GM23338 (cell line): Measurements from ENCODE around the gene RHOH. TPM values are rescaled to one million over a fixed set of nuclear protein-coding genes. Genes with fewer than 3 reads are reported as not detected.

Source experiments
- ATAC-seq: fragments of 200-7000 bp; cut with Tn5 transposase; 3 replicates; pipeline ENCODE4 v1.9.1; 2020
- DNase-seq: peaks from one replicate; pipeline ENCODE4 v3.0.0-alpha.2; 2015; ENCODE audit warnings: low spot score
- H2AFZ ChIP-seq: fragments of 200-600 bp; sonication (generic); 2 replicates; pipeline ENCODE4 v1.8.0; 2016; ENCODE audit warnings: antibody characterized with exemption, mild to moderate bottlenecking, moderate library complexity
- H3F3A ChIP-seq: fragments of 200-600 bp; sonication (generic); replicated peaks from 2 replicates; pipeline ENCODE4 v1.8.0; 2017; ENCODE audit warnings: antibody characterized with exemption, mixed run types, low read depth
- H3K27ac ChIP-seq: fragments of 200-600 bp; sonication (generic); 2 replicates; pipeline ENCODE4 v1.6.1; 2016; ENCODE audit warnings: low read depth
- H3K27me3 ChIP-seq: fragments of 200-600 bp; sonication (generic); 2 replicates; pipeline ENCODE4 v1.8.0; 2016; ENCODE audit warnings: mild to moderate bottlenecking, mixed run types, moderate library complexity; ENCODE audit not compliant: insufficient read depth
- H3K36me3 ChIP-seq: fragments of 200-600 bp; sonication (generic); 2 replicates; pipeline ENCODE4 v1.8.0; 2016; ENCODE audit warnings: mild to moderate bottlenecking; ENCODE audit not compliant: insufficient read depth
- H3K4me1 ChIP-seq: fragments of 200-600 bp; sonication (generic); 2 replicates; pipeline ENCODE4 v1.8.0; 2016; ENCODE audit warnings: mild to moderate bottlenecking, moderate library complexity; ENCODE audit not compliant: insufficient read depth
- H3K4me2 ChIP-seq: fragments of 200-600 bp; sonication (generic); 2 replicates; pipeline ENCODE4 v1.7.1; 2017; ENCODE audit warnings: mixed run types
- H3K4me3 ChIP-seq: fragments of 200-600 bp; sonication (generic); 2 replicates; pipeline ENCODE4 v1.6.1; 2016; ENCODE audit warnings: mixed run types
- H3K79me2 ChIP-seq: fragments of 200-600 bp; sonication (generic); replicated peaks from 2 replicates; pipeline ENCODE4 v1.8.0; 2017; ENCODE audit warnings: mild to moderate bottlenecking; ENCODE audit not compliant: insufficient read depth
- H3K9me2 ChIP-seq: fragments of 200-600 bp; sonication (generic); 2 replicates; pipeline ENCODE4 v1.8.0; 2017; ENCODE audit not compliant: insufficient read depth
- H4K20me1 ChIP-seq: fragments of 200-600 bp; sonication (generic); replicated peaks from 2 replicates; pipeline ENCODE4 v1.8.0; 2017; ENCODE audit warnings: mild to moderate bottlenecking; ENCODE audit not compliant: insufficient read depth
- H3K27ac Mint-ChIP-seq: 2 replicates; pipeline ENCODE4 v1.8.0; 2020; ENCODE audit warnings: inconsistent platforms, mild to moderate bottlenecking, moderate library complexity, mixed read lengths
- H3K27me3 Mint-ChIP-seq: 3 replicates; pipeline ENCODE4 v1.8.0; 2022; ENCODE audit warnings: low read depth, mild to moderate bottlenecking, moderate library complexity, mixed read lengths, inconsistent platforms; ENCODE audit not compliant: insufficient read depth, poor library complexity
- H3K36me3 Mint-ChIP-seq: 3 replicates; pipeline ENCODE4 v1.8.0; 2021; ENCODE audit warnings: low read depth, mild to moderate bottlenecking, inconsistent platforms, moderate library complexity, mixed read lengths
- H3K4me1 Mint-ChIP-seq: 3 replicates; pipeline ENCODE4 v1.8.0; 2020; ENCODE audit warnings: mild to moderate bottlenecking, inconsistent platforms, mixed read lengths
- H3K4me3 Mint-ChIP-seq: 3 replicates; pipeline ENCODE4 v1.8.0; 2021; ENCODE audit warnings: moderate library complexity, mild to moderate bottlenecking, inconsistent platforms, mixed read lengths
- H3K9me3 Mint-ChIP-seq: 3 replicates; pipeline ENCODE4 v1.8.0; 2020; ENCODE audit warnings: moderate library complexity, mild to moderate bottlenecking, inconsistent platforms, mixed read lengths
- CREB1 ChIP-seq: fragments of 250-450 bp; sonication (Bioruptor Pico); IDR thresholded peaks from 2 replicates; pipeline ENCODE4 v1.5.0; 2020; ENCODE audit warnings: low read depth, mild to moderate bottlenecking, moderate library complexity
- CTCF ChIP-seq, 2 experiments: fragments of 200-600 bp in 1 of 2; sonication (generic) in 1 of 2; conservative IDR thresholded peaks; 2 replicates each; pipeline versions ENCODE4 v1.5.1 to v1.6.1; 2016 to 2017; ENCODE audit warnings: antibody characterized with exemption in 2 of 2, low read depth in 2 of 2, mild to moderate bottlenecking in 2 of 2, moderate library complexity in 1 of 2
- EZH2 ChIP-seq: fragments of 200-600 bp; sonication (generic); IDR thresholded peaks from one replicate; pipeline ENCODE4 v1.8.0; 2017; ENCODE audit warnings: antibody characterized with exemption, mild to moderate bottlenecking, low read depth; ENCODE audit not compliant: unreplicated experiment
- EZH2phosphoT487 ChIP-seq: fragments of 200-600 bp; sonication (generic); IDR thresholded peaks from one replicate; pipeline ENCODE4 v1.8.1; 2018; ENCODE audit warnings: antibody characterized with exemption; ENCODE audit not compliant: unreplicated experiment
- JUNB ChIP-seq: IDR thresholded peaks from one replicate; pipeline ENCODE4 v1.6.1; 2016; ENCODE audit warnings: antibody characterized with exemption; ENCODE audit not compliant: unreplicated experiment
- NANOG ChIP-seq: IDR thresholded peaks from 2 replicates; pipeline ENCODE4 v1.6.1; 2016; ENCODE audit warnings: antibody characterized with exemption, borderline replicate concordance
- POLR2AphosphoS5 ChIP-seq: IDR thresholded peaks from 2 replicates; pipeline ENCODE4 v1.6.1; 2016; ENCODE audit warnings: antibody characterized with exemption, low read depth
- REST ChIP-seq: IDR thresholded peaks from one replicate; pipeline ENCODE4 v1.6.1; 2018; ENCODE audit warnings: antibody characterized with exemption; ENCODE audit not compliant: unreplicated experiment
- STAT1 ChIP-seq: IDR thresholded peaks from one replicate; pipeline ENCODE4 v1.6.1; 2016; ENCODE audit warnings: antibody characterized with exemption; ENCODE audit not compliant: unreplicated experiment
- ZNF114 ChIP-seq: fragments of 250-450 bp; sonication (Bioruptor Pico); IDR thresholded peaks from 2 replicates; pipeline ENCODE4 v1.5.0; 2020; ENCODE audit warnings: mild to moderate bottlenecking, moderate library complexity
- ZNF331 ChIP-seq: fragments of 250-450 bp; sonication (Bioruptor Pico); IDR thresholded peaks from 2 replicates; pipeline ENCODE4 v1.5.0; 2020; ENCODE audit warnings: low read depth, mild to moderate bottlenecking, moderate library complexity
- polyA plus RNA-seq: library from polyadenylated mRNA; unstranded; fragments of >200 nt; fragmentation: Nextera tagmentation; extraction: Ambion mirVana; gene quantifications from 2 replicates; pipeline ENCODE4 v1.2.1, GENCODE V29; 2016
- total RNA-seq: library from RNA; depleted of rRNA; stranded (reverse); fragments of >200 nt; shearing (Covaris generic); gene quantifications from 2 replicates; pipeline ENCODE4 v1.2.3, GENCODE V29; 2014
- TF ChIP-seq, protein P1 (sequence below): fragments of 250-450 bp; sonication (Bioruptor Pico); IDR thresholded peaks from 2 replicates; pipeline ENCODE4 v1.5.0; 2020; ENCODE audit warnings: mild to moderate bottlenecking, moderate library complexity
- TF ChIP-seq, protein P2 (sequence below): IDR thresholded peaks from 2 replicates; pipeline ENCODE4 v1.6.1; 2016; ENCODE audit warnings: antibody characterized with exemption

Gene RHOH
- total and polyA plus RNA-seq, 2 experiments from 2014 or later, result 2.2 to 3.7 TPM

DNA sequence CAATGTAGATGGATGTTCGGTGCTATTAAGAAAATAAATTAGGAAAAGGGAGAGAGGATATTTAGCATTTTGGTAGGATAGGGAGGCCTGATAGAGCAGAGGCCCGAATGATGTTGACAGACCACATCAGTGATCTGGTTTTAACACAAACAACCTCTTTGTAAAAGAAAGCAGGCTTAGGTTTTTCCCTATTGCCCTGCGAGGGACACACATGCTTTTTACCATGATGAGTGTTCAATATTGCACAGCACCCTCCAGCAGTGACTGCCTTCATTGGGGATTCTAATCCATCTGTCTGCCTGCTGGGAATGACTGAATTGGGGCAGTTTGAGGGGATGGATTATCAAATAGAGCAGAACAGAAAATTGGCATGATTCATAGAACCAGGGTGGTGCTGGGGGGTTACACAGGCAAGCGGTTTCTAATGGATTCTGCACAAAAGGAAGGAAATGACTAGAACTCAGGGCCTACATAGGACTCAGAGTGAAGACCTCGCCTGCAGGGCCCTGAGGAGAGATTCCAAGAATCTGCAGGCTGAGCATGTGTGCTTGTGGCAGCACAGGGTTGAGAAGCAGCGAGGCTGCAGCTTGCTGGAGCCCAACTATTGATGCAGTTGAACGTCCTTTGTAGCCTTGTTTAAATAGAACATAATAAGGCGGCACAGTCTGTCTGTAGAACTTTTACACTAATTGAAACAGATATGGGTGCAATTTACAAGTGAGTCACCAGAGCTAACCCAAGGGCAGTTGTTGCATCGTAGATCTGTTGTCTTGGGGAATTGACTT, 58.0 kb downstream of the RHOH start:
- ATAC-seq, result peak; percentile 28; the same call in 1 of the 3 replicates
- Histone ChIP-seq H3K4me3 (no peak overlapping the region), H3F3A (no peaks in the 10 kb centered on the region), H3K9me2 (no peaks in the 10 kb centered on the region), H4K20me1 (no peaks in the 10 kb centered on the region), H3K4me1 (0 out of 2 replicates have a peak, but pooled peaks cover 5% of the 10 kb centered on the region), H3K27me3 (no peaks in the 10 kb centered on the region), H3K27ac (no peak overlapping the region), H3K79me2 (no peaks in the 10 kb centered on the region), H3K36me3 (no peaks in the 10 kb centered on the region), H2AFZ (peak overlapping the region; percentile 88; the same call in 1 of the 2 replicates), H3K4me2 (no peak overlapping the region)
- peaks cover 12% of the 10 kb centered on the region; the same call in 2 of the 3 replicates for H3K4me1 Mint-ChIP-seq
- no peak overlapping the region for H3K27ac Mint-ChIP-seq
- no peak overlapping the region for H3K4me3 Mint-ChIP-seq
- no peak for DNase-seq
- H3K9me3 Mint-ChIP-seq, result peaks cover 2% of the 10 kb centered on the region; the same call in 1 of the 3 replicates
- no peaks in the 10 kb centered on the region for H3K27me3 Mint-ChIP-seq
- no peaks in the 10 kb centered on the region for H3K36me3 Mint-ChIP-seq
- TF ChIP-seq CTCF (conservative IDR thresholded peaks at IDR 0.05; ENCODE audit: low read depth in 2 of 2) (no peak), EZH2phosphoT487 (no peak), CREB1 (no peak), ZNF114 (CRISPR knock-in tag) (no peak), REST (no peak), EZH2 (no peak), STAT1 (no peak), NANOG (no peak), POLR2AphosphoS5 (no peak), JUNB (no peak), ZNF331 (CRISPR knock-in tag) (no peak)
- TF ChIP-seq, protein P1, sequence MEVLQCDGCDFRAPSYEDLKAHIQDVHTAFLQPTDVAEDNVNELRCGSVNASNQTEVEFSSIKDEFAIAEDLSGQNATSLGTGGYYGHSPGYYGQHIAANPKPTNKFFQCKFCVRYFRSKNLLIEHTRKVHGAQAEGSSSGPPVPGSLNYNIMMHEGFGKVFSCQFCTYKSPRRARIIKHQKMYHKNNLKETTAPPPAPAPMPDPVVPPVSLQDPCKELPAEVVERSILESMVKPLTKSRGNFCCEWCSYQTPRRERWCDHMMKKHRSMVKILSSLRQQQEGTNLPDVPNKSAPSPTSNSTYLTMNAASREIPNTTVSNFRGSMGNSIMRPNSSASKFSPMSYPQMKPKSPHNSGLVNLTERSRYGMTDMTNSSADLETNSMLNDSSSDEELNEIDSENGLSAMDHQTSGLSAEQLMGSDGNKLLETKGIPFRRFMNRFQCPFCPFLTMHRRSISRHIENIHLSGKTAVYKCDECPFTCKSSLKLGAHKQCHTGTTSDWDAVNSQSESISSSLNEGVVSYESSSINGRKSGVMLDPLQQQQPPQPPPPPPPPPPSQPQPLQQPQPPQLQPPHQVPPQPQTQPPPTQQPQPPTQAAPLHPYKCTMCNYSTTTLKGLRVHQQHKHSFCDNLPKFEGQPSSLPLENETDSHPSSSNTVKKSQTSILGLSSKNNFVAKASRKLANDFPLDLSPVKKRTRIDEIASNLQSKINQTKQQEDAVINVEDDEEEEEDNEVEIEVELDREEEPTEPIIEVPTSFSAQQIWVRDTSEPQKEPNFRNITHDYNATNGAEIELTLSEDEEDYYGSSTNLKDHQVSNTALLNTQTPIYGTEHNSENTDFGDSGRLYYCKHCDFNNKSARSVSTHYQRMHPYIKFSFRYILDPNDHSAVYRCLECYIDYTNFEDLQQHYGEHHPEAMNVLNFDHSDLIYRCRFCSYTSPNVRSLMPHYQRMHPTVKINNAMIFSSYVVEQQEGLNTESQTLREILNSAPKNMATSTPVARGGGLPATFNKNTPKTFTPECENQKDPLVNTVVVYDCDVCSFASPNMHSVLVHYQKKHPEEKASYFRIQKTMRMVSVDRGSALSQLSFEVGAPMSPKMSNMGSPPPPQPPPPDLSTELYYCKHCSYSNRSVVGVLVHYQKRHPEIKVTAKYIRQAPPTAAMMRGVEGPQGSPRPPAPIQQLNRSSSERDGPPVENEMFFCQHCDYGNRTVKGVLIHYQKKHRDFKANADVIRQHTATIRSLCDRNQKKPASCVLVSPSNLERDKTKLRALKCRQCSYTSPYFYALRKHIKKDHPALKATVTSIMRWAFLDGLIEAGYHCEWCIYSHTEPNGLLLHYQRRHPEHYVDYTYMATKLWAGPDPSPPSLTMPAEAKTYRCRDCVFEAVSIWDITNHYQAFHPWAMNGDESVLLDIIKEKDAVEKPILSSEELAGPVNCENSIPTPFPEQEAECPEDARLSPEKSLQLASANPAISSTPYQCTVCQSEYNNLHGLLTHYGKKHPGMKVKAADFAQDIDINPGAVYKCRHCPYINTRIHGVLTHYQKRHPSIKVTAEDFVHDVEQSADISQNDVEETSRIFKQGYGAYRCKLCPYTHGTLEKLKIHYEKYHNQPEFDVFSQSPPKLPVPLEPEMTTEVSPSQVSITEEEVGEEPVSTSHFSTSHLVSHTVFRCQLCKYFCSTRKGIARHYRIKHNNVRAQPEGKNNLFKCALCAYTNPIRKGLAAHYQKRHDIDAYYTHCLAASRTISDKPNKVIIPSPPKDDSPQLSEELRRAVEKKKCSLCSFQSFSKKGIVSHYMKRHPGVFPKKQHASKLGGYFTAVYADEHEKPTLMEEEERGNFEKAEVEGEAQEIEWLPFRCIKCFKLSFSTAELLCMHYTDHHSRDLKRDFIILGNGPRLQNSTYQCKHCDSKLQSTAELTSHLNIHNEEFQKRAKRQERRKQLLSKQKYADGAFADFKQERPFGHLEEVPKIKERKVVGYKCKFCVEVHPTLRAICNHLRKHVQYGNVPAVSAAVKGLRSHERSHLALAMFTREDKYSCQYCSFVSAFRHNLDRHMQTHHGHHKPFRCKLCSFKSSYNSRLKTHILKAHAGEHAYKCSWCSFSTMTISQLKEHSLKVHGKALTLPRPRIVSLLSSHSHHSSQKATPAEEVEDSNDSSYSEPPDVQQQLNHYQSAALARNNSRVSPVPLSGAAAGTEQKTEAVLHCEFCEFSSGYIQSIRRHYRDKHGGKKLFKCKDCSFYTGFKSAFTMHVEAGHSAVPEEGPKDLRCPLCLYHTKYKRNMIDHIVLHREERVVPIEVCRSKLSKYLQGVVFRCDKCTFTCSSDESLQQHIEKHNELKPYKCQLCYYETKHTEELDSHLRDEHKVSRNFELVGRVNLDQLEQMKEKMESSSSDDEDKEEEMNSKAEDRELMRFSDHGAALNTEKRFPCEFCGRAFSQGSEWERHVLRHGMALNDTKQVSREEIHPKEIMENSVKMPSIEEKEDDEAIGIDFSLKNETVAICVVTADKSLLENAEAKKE, result no peak
- TF ChIP-seq, protein P2, sequence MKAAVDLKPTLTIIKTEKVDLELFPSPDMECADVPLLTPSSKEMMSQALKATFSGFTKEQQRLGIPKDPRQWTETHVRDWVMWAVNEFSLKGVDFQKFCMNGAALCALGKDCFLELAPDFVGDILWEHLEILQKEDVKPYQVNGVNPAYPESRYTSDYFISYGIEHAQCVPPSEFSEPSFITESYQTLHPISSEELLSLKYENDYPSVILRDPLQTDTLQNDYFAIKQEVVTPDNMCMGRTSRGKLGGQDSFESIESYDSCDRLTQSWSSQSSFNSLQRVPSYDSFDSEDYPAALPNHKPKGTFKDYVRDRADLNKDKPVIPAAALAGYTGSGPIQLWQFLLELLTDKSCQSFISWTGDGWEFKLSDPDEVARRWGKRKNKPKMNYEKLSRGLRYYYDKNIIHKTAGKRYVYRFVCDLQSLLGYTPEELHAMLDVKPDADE, result no peak
